Astrocyte of the cerebellum (primary cell): ENCODE data around the gene ZNF91.
"Not testable (repeated sequence)": the region's sequence is repeated elsewhere in the genome, so short reads cannot be mapped to it uniquely, and the experiment has no call there.

Source experiments
- DNase-seq: peaks from one replicate; pipeline ENCODE4 v3.0.0-alpha.2; 2011; ENCODE audit warnings: low read depth
- H3K4me3 ChIP-seq: 2 replicates; pipeline ENCODE4 v1.5.1; 2011; ENCODE audit warnings: mild to moderate bottlenecking, low read depth, low read length, moderate library complexity
- CTCF ChIP-seq: IDR thresholded peaks from 2 replicates; pipeline ENCODE4 v1.5.1; 2012; ENCODE audit warnings: low read length, low read depth, moderate library complexity, mild to moderate bottlenecking; ENCODE audit errors: missing control alignments
- in situ Hi-C: cut with HindIII; loops from 2 replicates; pipeline ENCODE4 v1.10.0; 2017; ENCODE audit warnings: low sequenced_read_pairs

The ZNF91 gene

GRCh38 chr19:23436318-23436717 is 41.0 kb upstream of the ZNF91 start:
- H3K4me3 ChIP-seq: no peak overlapping the region
- peak; percentile 29 for TF ChIP-seq CTCF
- in situ Hi-C loops: no loop called here
- DNase-seq: no peak

- TF ChIP-seq CTCF: no peak
- in situ Hi-C loops: no loop called here
- DNase-seq: no peak
- H3K4me3 ChIP-seq: no peak overlapping the region
Measured at GRCh38 chr19:23420824-23421223, 25.6 kb upstream of the ZNF91 start.

- H3K4me3 ChIP-seq, DNase-seq, in situ Hi-C loops: not testable (repeated sequence)
Measured at GRCh38 chr19:23419261-23419660, 24.0 kb upstream of the ZNF91 start.

- TF ChIP-seq CTCF: no peak
- peak overlapping the region; percentile 40 for H3K4me3 ChIP-seq
- in situ Hi-C loops: no loop called here
- no peak for DNase-seq
Measured at GRCh38 chr19:23415561-23416191, 20.4 kb upstream of the ZNF91 start.

- no peak for DNase-seq
- in situ Hi-C loops: no loop called here
- no peak for TF ChIP-seq CTCF
- H3K4me3 ChIP-seq: peak overlapping the region; percentile 40
Measured at GRCh38 chr19:23415034-23415433, 19.8 kb upstream of the ZNF91 start.

GRCh38 chr19:23410155-23410554 is 14.9 kb upstream of the ZNF91 start:
- TF ChIP-seq CTCF: no peak
- DNase-seq: no peak
- in situ Hi-C loops: no loop called here
- no peak overlapping the region for H3K4me3 ChIP-seq

GRCh38 chr19:23409392-23410048 is 14.2 kb upstream of the ZNF91 start:
- in situ Hi-C loops: no loop called here
- H3K4me3 ChIP-seq: no peak overlapping the region
- no peak for TF ChIP-seq CTCF
- no peak for DNase-seq
